ENCODE data around the gene GAB2.

DNA sequence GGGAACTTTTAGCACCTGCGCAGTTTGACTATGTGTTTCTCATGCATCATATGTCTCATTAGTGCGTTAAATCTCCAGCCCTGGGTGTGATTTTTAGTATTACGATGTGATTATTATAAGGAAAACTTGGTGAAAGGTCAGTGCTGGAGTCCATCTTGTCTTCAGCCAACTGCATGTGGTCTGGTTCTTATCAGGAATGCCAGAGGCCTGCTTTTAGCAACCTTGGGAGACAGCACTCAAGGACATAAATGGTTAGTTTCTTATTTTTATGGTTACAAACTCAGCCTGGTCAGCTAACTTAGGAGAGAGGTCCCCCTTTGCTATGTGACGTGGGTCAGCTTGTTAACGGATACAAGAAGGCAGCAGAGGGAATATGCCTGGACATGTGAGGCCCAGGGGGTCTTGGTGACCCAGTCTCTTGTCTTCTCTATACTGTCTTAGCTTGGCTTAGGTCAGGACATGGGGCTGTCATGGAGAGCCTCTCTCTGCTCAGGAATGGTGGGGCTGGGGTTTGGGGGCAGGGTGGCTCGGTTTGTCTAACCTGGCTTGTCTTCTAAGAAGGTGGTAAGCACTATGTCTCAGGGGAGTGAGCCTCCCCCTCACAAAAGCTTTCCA is 250.7 kb downstream of the GAB2 start:
- TF ChIP-seq POLR2A (IDR thresholded peaks at IDR 0.05) = no peak
- no peak for TF ChIP-seq CTCF (IDR thresholded peaks at IDR 0.05)
